ENCODE data around the gene SACS.
"Not testable (repeated sequence)": the region's sequence is repeated elsewhere in the genome, so short reads cannot be mapped to it uniquely, and the experiment has no call there.

Gene SACS

GRCh38 chr13:23401156-23401555 lies 32.3 kb downstream of the SACS start:
- not testable (repeated sequence) for DNase-seq

- no peak for DNase-seq
Measured at GRCh38 chr13:23399347-23399746, 34.2 kb downstream of the SACS start.

- no peak for DNase-seq
Measured at GRCh38 chr13:23394821-23395220, 38.7 kb downstream of the SACS start.

GRCh38 chr13:23392925-23393645 lies 40.4 kb downstream of the SACS start:
- no peak for DNase-seq

- DNase-seq: no peak
Measured at GRCh38 chr13:23392313-23392712, 41.2 kb downstream of the SACS start.

GRCh38 chr13:23391752-23392151 lies 41.8 kb downstream of the SACS start:
- no peak for DNase-seq

GRCh38 chr13:23386533-23386932 lies 47.0 kb downstream of the SACS start:
- no peak for DNase-seq

GRCh38 chr13:23385931-23386330 lies 47.6 kb downstream of the SACS start:
- DNase-seq: no peak

GRCh38 chr13:23384111-23384510 lies 49.4 kb downstream of the SACS start:
- DNase-seq: no peak

GRCh38 chr13:23383151-23383550 lies 50.4 kb downstream of the SACS start:
- DNase-seq: no peak

- no peak for DNase-seq
Measured at GRCh38 chr13:23381866-23382265, 51.6 kb downstream of the SACS start.

GRCh38 chr13:23380534-23380933 lies 53.0 kb downstream of the SACS start:
- no peak for DNase-seq

- DNase-seq: no peak
Measured at GRCh38 chr13:23377983-23378632, 55.4 kb downstream of the SACS start.

- no peak for DNase-seq
Measured at GRCh38 chr13:23377579-23377978, 55.9 kb downstream of the SACS start.

- peak; percentile 99 for DNase-seq
Measured at GRCh38 chr13:23375001-23375971, 58.2 kb downstream of the SACS start.

GRCh38 chr13:23372264-23372906 lies 61.1 kb downstream of the SACS start:
- no peak for DNase-seq

- DNase-seq: no peak
Measured at GRCh38 chr13:23367907-23368306, 65.6 kb downstream of the SACS start.

- DNase-seq: no peak
Measured at GRCh38 chr13:23365652-23366051, 67.8 kb downstream of the SACS start.

- DNase-seq: no peak
Measured at GRCh38 chr13:23359882-23360281, 73.6 kb downstream of the SACS start.

GRCh38 chr13:23357349-23357748 lies 76.2 kb downstream of the SACS start:
- DNase-seq: no peak

GRCh38 chr13:23356368-23356767 lies 77.1 kb downstream of the SACS start:
- no peak for DNase-seq

- DNase-seq: no peak
Measured at GRCh38 chr13:23354520-23354919, 79.0 kb downstream of the SACS start.

GRCh38 chr13:23352161-23352560 lies 81.3 kb downstream of the SACS start:
- no peak for DNase-seq

All from right forelimb (tissue), 1 donor.